HG02798 (cell line): Measurements from ENCODE around the gene ACSL4.
"Not testable (repeated sequence)": the region's sequence is repeated elsewhere in the genome, so short reads cannot be mapped to it uniquely, and the experiment has no call there.

Experiments
- ATAC-seq: cut with Tn5 transposase; IDR thresholded peaks from one replicate; pipeline ENCODE4 v1.9.1; 2021; ENCODE audit warnings: mild to moderate bottlenecking; ENCODE audit not compliant: unreplicated experiment, poor library complexity

Gene ACSL4

DNA sequence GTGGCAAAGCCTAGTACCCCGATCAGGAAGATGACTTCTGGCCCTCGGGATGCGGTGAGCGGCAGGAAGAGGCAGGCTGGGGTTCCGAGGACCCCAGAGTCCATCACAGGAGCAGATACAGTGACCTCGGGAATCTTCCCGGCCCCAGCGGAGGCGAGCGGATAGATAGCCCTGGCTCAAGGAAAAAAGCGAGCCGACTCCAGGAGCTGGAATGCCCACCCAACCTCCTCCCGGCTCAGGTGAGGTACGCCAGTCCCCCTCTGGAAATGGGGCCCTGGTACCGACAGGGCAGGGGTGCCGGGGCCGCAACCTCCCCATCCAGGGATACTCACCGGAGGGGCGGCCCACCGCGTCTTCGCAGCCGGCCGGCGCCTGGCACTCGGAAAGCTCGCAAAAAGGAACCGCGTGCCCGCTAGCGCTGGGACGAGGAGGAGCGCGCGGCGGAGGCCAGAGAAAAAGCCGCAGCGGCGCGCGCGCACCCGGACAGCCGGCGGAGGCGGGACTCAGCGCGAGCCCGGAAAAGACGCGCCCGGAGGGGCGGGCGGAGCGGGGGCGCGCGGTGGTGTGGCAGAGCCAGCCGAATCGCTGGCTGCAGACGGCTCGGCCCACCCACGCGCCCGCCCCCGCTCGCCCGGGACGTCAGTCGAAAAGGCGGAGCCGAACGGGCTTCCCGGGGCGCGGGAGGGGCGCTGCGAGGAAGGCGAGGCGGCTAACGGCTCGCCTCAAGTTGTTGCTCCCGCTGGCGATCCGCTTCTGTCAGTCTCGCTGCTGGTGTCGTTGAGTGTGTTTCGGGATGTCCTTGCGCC is at the start of gene ACSL4:
ACSL4 (minus strand) TSS at position 451 of the 806 bp plus-strand sequence. CDS start 49,894 bp downstream, outside the sequence.
- ATAC-seq: peak; percentile 91

DNA sequence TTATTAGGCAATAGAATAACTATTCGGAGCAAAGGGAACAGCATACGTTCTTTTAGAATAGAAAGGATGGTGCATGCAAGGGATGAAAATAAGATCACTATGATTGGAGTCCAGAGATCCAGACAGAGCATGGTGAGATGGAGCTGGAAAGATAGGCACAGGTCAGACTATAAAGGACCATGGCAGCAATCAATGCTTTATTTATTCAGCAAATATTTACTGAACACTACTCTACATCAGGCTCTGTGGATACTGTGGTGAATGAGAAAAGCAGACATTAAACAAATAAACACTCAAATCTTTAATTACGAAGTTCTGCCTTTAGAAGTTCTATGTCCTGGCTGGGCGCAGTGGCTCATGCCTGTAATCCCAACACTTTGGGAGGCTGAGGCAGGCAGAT is 44.7 kb upstream of the ACSL4 start:
- ATAC-seq: no peak

DNA sequence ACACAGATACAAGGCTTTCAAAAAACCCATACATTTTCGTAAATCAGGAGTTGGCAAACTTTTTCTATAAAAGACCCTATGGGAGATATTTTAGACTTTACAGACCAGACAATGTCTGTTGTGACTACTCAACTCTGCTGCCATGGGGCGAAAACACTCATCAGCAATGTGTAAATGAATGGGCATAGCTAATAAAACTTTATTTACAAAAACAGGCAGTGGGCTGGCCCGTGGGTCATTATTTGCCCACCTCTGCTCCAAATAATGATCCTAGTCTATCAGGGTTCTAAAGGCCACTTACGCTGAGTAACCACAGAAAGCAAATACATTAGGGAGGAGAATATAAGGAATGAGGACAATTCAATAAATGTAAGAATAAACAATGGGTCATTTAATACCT is 43.9 kb upstream of the ACSL4 start:
- no peak for ATAC-seq

DNA sequence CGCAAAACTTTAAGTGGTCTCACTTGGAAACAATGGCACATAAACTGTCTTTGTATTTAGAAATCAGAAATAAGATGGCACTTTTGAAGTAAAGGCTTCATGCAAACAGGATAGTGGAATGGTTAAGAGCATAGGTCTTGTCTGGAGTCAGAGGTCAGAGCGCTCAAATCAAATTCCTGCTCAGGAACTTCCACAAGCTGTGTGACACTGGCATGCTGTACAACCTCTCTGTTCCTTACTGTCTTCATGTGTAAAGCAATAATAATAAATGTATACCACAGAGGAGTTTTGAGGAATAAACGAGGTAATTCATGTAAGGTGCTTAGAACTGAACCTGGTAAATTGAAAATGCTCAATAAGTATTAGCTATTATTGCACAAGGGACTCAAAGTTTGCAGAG is 43.4 kb upstream of the ACSL4 start:
- ATAC-seq: no peak

DNA sequence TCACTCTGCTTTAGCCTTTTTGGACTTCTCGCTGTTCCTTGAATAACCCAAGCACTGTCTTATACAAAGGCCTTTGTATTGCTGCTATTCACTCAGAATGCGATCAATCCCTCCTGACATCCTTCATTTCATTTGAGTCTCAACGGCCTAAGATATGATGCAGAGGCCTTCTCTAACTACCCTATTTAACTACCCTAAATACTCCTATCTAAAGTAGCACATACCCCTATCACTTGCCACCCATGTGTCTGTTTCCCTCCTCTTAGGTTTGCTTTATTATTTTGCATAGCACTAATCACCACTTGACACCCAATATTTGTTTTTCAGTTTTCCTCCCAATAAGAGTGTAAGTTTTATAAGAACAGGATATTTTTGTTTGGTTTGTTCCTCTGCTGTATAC is 42.3 kb upstream of the ACSL4 start:
- ATAC-seq: no peak

DNA sequence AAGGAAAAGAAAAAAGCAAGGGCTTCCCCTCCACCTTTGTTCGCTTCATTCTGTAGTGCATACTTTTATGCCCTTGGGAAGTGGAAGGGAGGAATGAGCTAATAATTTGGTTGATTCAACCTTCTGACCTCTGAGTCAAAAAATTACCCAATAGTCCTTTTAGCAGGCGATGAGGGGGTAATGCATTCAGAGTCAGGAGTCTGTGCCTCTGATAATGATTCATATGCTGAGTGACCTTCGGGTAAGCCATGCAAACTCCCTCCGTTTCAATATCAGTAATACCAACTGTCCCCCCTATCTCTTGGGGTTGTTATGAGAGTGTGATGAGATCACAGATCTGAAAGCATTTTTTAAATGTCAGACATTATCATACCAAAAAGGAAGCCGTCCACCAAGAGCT is 41.6 kb upstream of the ACSL4 start:
- peak; percentile 96 for ATAC-seq

DNA sequence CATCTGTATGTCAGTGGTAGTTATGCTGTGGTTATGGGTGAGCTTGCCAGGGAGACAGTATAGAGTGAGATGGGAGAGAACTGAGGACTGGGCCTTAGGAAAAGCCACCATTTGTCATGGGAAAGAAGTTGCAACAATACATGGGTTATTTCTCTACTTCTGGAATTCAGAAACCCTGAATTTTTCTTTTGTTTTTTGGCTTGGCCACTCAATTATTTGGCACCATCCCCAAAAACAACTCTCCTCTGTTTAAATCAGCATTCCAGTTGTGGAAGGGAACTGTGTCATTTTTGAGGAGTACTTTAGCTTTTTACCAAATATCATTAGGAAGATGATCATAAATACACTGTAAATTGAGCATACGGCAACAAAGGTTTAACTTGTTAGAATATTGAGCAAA is 41.1 kb upstream of the ACSL4 start:
- no peak for ATAC-seq

DNA sequence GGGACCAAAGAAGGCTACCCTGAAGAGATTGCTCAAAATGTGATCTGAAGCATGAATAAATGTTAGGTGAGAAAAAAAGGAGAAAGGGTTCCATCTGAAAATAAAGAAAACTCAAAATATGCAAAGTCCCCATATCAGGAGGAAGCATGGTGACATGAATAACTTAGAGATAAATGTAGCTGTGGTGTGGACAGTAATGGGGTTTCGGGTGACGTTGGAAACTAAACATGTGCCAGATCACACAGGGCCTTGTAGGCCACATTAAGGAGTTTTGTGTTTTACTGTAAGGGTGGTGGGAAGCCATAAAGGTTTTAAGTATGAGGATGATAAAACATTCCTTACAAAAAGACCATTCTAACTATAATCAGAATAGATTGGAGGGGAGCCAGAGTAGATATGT is 40.3 kb upstream of the ACSL4 start:
- peak; percentile 63 for ATAC-seq

DNA sequence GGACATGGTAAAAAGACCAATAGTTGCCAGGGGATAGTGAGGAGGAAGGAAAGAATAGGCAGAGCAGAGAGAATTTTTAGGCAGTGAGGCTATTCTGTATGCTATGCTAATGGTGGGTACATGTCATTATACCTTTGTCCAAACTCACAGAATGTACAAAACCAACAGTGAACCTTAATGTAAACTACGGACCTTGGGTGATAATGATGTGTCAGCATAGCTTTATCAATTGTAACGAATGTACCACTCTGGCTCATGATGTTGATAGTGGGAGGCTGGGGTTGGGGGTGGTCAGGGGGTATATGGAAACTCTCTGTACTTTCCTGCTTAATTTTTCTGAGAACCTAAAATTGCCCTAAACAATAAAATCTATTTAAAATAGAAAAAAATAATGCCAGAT is 37.7 kb upstream of the ACSL4 start:
- ATAC-seq: no peak

DNA sequence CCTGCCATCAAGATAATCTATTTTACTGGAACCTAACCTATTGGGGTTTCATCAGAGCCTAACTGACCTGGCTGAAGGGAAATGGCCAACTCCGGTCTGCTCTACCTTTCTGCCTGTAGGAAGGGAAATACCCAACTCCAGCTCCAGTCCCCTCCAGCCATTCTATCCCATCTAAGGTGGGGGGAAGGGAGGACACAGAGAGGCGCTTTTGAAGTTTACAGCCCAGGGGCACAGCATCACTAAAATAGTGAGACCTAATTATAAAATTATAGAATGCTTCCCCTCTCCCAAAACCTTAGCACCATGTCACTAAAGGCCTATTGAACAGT is 27.8 kb upstream of the ACSL4 start:
- ATAC-seq: no peak

DNA sequence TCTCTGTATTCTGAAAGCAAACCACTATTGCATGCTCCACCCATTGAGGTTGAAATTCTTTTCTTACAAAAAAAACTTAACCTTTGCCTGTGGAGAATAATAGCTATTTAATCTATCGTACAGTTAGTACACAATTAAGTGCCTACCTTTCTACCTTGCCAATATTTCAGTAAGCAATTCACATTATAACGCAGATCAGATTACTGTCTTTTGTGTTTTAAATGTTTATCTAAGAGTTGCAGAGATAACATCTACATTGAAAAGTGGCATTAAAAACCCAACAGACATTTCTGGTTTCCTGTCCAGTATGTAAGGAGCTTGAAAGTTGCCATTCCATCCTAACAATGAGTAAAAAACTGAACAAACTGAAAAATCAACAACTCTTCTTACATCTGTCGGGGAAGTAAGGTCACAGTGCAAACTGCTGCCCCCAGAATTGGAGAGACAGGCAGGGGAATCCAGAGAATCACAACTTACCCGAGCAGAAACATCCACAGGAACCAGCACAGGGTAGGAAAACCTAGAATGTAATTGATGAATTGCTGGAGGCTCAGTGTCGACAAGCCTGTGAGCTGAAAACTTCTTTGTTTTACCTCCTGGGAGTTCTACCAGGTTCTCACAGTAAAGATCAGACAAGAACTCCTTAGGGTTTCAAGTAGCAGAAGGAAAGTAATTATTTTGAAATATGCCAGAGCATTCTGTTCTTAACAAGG is 27.3 kb upstream of the ACSL4 start:
- ATAC-seq: no peak

DNA sequence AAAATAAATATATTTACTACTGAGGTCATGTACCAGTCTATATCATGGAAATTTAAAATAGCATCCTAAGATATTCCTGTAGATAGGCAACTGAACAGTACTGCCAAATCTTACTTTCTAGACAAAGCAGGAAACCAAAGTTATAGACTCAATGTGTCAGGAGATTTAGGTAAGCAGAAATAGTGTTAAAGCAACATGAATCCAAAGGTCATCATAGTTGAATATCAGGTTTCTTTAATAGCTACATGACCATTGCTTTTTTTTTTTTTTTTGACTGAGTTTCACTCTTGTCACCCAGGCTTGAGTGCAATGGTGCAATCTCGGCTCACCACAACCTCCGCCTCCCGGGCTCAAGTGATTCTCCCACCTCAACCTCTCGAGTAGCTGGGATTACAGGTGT is 20.2 kb upstream of the ACSL4 start:
- ATAC-seq: no peak

DNA sequence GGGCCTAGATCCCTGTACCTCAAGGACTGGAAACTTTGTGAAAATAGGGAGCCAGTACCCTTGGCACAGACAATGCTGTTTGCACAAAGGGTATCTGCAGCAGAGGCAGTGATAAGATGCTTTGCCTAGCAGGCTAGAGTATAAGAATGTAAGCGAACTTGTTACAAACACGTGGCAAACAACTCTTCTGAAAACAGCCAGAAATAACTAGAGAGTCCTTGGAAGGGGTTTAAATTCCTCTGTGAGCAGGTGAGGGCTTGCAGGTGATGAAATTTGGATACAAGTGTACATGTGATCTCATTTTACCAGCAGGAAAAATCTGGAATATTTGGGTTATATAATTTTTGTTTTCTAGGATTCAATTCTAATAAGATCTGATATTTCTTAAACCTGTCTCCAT is 18.6 kb upstream of the ACSL4 start:
- no peak for ATAC-seq

DNA sequence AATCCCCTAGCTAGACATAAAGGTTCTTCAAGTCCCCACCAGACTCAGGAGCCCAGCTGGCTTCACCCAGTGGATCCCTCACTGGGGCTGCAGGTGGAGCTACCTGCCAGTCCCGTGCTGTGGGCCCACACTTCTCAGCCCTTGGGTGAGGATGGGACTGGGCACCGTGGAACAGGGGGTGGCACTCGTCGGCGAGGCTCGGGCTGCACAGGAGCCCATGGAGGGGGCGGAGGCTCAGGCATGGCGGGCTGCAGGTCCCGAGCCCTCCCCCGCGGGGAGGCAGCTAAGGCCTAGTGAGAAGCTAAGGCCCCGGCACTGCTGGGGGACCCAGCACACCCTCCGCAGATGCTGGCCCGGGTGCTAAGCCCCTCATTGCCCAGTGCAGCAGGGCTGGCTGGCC is 16.1 kb upstream of the ACSL4 start:
- no peak for ATAC-seq

DNA sequence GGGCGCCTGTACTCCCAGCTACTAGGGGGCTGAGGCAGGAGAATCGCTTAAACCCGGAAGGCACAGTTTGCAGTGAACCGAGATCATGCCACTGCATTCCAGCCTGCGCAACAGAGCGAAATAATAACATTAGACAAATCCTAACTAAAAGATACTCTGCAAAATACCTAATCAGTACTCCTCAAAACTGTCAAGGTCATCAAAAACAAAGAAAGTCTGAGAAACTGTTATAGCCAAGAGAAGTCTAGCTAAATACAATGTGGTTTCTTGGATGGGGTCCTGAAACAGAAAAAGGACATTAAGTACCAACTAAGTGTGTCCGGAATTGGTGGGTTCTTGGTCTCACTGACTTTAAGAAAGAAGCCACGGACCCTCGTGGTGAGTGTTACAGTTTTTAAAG is 14.6 kb upstream of the ACSL4 start:
- ATAC-seq: no peak

DNA sequence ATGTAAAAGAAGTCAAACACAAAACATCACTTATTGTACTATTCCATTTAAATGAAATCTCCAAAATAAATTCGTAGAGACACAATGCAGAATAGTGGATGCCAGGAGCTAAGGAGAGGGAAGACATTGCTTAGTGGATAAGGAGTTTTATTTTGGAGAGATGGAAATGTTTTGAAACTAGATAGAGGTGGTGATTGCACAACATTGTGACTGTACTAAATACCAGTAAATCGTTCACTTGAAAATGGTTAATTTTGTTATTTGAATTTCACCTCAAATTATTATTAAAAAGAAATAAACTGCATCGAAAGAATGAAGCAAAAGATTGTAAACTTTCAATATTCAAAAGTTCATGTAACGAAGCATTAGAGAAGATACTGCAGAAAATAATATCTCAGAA is 9.7 kb upstream of the ACSL4 start:
- no peak for ATAC-seq

DNA sequence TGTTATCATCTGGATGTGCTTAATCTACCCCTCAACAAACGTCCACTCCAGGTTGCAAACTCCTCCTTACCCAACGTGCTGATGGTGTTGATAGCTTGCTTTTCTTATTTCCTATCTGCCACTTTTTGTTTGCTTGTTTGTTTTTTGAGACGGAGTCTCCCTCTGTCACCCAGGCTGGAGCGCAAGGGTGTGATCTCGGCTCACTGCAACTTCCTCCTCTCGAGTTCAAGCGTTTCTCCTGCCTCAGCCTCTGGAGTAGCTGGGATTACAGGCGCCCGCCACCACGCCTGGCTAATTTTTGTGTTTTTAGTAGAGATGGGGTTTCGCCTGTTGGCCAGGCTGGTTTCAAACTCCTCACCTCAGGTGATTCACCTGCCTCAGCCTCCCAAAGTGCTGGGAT is 7.8 kb upstream of the ACSL4 start:
- not testable (repeated sequence) for ATAC-seq

DNA sequence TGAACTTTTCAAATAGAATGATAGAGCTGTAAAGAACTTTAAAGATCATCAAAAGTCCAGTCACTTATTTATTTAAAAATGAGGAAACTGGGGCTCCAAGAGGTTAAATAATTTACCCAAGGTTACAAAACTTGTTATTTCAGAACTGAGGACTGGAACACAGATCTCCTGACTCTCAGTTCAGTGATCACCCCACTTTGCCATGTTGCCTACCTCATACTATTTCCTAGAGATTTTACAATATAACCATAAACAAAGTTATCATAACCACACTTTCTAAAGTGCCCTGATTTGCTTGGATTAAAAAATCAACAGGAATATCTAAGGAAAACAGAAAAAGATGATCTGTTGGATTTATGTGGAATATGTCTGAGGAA is 7.4 kb upstream of the ACSL4 start:
- ATAC-seq: no peak

DNA sequence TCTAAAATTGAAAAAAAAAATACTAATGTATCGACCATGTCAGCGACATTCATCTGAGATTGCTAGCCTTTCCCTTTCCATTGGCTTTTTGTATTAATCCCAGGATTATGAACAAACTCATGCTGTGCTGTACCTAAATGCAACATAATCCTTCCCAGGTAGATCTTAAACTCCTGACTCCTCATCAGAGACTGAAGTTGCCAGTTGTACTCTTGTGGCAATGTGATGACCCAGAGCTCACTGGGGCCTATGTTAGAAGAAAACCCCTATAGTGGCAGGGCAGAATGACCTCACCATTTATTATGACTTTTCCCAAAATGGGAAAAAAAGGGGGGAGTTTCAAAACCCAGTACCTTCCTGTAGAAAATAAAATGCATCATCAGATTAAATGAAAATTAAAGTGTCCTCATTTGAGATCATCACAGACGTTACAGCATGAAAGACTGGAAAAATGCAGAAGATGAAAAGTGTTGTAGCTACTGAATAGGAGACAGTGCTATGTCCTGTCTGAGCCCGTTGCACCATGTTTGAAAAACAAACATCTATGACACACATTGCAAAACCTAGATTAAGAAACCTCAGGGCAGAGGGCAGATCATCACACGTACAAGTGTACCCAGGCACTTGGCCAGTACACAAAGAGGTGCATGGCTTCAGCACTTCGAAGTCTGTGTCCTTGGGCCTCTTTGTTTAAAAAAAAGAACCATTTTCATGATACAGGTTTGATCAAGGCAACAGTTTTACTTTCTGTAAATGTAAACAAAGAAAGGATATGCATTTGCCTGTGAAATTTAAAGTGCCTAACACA is 6.8 kb upstream of the ACSL4 start:
- ATAC-seq: no peak

DNA sequence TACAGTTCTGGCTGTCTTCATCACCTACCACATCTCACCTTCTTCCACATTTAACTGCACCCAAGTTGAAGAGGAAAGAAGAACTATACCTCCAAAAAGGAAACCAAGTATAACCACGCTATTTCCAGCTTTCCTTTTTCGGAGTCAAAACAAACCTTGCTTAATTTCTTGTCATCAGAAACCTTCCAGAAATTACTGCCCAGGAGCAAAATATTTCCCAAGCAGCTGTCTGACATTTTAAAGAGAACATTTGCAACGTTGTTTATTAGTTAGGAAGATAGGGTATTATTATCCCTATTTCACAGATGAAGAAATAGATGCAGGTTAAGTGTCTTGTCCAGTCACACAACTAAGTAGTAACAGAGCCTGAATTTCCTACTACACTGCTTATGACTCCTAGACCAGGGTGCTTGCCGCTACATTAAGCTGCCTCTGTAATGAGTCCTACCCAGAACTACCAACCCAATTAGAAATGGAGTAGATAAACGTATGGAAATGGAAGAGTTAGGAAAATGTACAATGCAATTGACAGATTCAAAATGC is 2.2 kb upstream of the ACSL4 start:
- no peak for ATAC-seq

DNA sequence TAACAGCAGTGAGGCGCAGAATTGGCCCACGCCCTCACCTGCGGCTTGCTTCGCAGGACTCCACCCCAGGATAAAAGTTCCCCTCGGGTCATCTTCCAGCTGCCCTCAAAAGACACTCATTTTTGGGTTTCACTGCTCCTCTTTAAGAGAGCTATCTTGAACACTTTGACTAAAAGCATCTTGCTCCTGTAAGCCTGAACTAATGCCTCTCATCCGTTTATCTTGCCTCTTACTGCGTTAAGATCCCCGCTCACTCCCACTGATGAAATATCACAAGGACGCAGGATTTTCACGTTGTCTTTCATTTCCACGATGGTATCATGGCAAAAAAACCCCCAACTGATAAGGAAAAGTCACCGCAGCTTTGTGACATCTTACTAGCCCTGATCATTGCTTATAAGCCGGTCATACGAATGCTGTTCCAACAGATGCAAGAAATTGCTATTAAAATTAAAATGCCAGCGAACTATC is 591 bp upstream of the ACSL4 start:
- no peak for ATAC-seq
